ENCODE data around the gene PTAFR.
A peak's percentile ranks its signal among the peaks of the same experiment; 100 is the strongest.

- TF ChIP-seq CTCF (IDR thresholded peaks at IDR 0.05; ENCODE audit: low read depth, low read length), result no peak
- peak; percentile 57; the same call in 1 of the 2 replicates for TF ChIP-seq MAX (IDR thresholded peaks at IDR 0.05; ENCODE audit: low read depth, low read length)
Measured at GRCh38 chr1:28176492-28177470, at the start of gene PTAFR.
